Common myeloid progenitor, CD34-positive (primary cell): ENCODE data around the gene ANKRD55.
"Not testable (repeated sequence)": the region's sequence is repeated elsewhere in the genome, so short reads cannot be mapped to it uniquely, and the experiment has no call there.

Experiments used
- CTCF ChIA-PET: fragments of 350-600 bp; sonication (Branson Sonifier 250); formaldehyde crosslinking; loops from one replicate; lab custom pipeline; 2021; ENCODE audit warnings: antibody characterized with exemption; lab: Charles Lee
- POLR2A ChIA-PET: fragments of 350-600 bp; sonication (Branson Sonifier 250); formaldehyde crosslinking; loops from one replicate; lab custom pipeline; 2021; ENCODE audit warnings: antibody characterized with exemption; lab: Charles Lee
- DNase-seq, 3 donors: peaks; one replicate each; pipeline versions ENCODE4 v3.0.0 to v3.0.0-alpha.2; 2013
- H3K27ac ChIP-seq, 2 experiments: 1 replicate in 1 of 2; 2 replicates in 1 of 2; pipeline ENCODE4 v1.7.0; 2013; ENCODE audit warnings: inconsistent platforms in 2 of 2, low read length in 2 of 2, mild to moderate bottlenecking in 2 of 2, low read depth in 1 of 2, moderate library complexity in 1 of 2; ENCODE audit not compliant: severe bottlenecking in 2 of 2, insufficient read depth in 1 of 2, poor library complexity in 1 of 2
- H3K27me3 ChIP-seq, 5 experiments: replicated peaks in 2 of 5; 1 replicate in 3 of 5; 2 replicates in 2 of 5; pipeline versions ENCODE4 v1.6.1 to v1.7.0; 2013; ENCODE audit warnings: low read length in 4 of 5, mild to moderate bottlenecking in 2 of 5, moderate library complexity in 2 of 5, inconsistent platforms in 1 of 5; ENCODE audit not compliant: insufficient read depth in 5 of 5, control insufficient read depth in 4 of 5
- H3K36me3 ChIP-seq, 4 experiments: 1 replicate in 2 of 4; 2 replicates in 2 of 4; pipeline versions ENCODE4 v1.6.1 to v1.7.0; 2013; ENCODE audit warnings: low read length in 3 of 4, control low read depth in 1 of 4, mild to moderate bottlenecking in 1 of 4; ENCODE audit not compliant: control insufficient read depth in 4 of 4, insufficient read depth in 4 of 4
- H3K4me1 ChIP-seq, 4 experiments: 1 replicate in 3 of 4; 2 replicates in 1 of 4; pipeline versions ENCODE4 v1.6.1 to v1.7.1; 2013; ENCODE audit warnings: low read length in 3 of 4, mild to moderate bottlenecking in 3 of 4, control low read depth in 1 of 4, inconsistent platforms in 1 of 4, moderate library complexity in 1 of 4; ENCODE audit not compliant: control insufficient read depth in 4 of 4, insufficient read depth in 4 of 4; ENCODE audit errors: control extremely low read depth in 1 of 4
- H3K4me3 ChIP-seq, 7 experiments: 1 replicate in 4 of 7; 2 replicates in 3 of 7; pipeline versions ENCODE4 v1.5.1 to v1.7.0; 2013; ENCODE audit warnings: mild to moderate bottlenecking in 7 of 7, low read length in 6 of 7, moderate library complexity in 6 of 7, inconsistent platforms in 2 of 7, low read depth in 2 of 7, control low read depth in 1 of 7; ENCODE audit not compliant: insufficient read depth in 4 of 7, control insufficient read depth in 1 of 7; ENCODE audit errors: extremely low read depth in 1 of 7
- H3K9me3 ChIP-seq, 5 experiments: 1 replicate in 4 of 5; 2 replicates in 1 of 5; pipeline versions ENCODE4 v1.6.1 to v1.7.1; 2013; ENCODE audit warnings: low read length in 4 of 5, mild to moderate bottlenecking in 2 of 5, inconsistent platforms in 1 of 5, low read depth in 1 of 5, moderate library complexity in 1 of 5; ENCODE audit not compliant: control insufficient read depth in 4 of 5, insufficient read depth in 2 of 5; ENCODE audit errors: control extremely low read depth in 1 of 5
- WGBS: methylation state at CpG from one replicate; pipeline ENCODE4 v1.1.5; 2013; ENCODE audit not compliant: insufficient coverage; 5-methylcytosine and 5-hydroxymethylcytosine counted together

ANKRD55 gene

DNA sequence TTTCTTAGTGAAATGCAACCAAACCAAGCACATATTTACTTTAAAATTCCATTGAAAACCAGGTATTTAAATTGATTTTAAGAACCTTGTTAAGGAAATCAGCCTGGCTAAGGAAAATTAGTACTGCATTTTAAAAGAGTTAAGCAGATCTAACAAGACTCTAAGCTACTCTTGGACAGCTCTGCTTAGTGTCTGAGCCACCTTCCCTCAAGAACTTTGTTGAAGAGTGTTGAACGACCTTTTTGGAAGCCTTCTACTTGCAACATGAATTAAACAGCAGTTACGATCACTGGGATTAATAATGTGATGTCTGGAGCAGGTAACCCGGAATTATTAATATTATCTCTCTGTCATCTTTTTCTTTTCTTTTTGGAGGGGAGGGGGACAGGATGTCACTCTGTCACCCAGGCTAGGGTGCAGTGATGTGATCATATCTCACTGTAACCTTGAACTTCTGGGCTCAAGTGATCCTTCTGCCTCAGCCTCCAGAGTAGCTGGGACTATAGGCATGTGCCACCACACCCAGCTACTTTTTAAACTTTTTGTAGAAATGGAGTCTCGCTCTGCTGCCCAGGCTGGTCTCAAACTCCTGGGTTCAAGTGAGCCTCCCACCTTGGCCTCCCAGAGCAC, 74.7 kb downstream of the ANKRD55 start:
- Histone ChIP-seq H3K9me3 (no peaks in the 10 kb centered on the region), H3K4me3 (no peak overlapping the region), H3K36me3 (no peaks in the 10 kb centered on the region), H3K4me1 (peaks cover 29 to 76% (median 38%) of the 10 kb centered on the region in 4 experiments), H3K27ac (no peak overlapping the region), H3K27me3 (peaks cover 0 to 2% (median 0%) of the 10 kb centered on the region in 5 experiments)
- WGBS, result 100% methylated on average over 1 of the region's 4 CpGs
- no peak for DNase-seq
- ChIA-PET POLR2A (no interaction called here), CTCF (no interaction called here)

DNA sequence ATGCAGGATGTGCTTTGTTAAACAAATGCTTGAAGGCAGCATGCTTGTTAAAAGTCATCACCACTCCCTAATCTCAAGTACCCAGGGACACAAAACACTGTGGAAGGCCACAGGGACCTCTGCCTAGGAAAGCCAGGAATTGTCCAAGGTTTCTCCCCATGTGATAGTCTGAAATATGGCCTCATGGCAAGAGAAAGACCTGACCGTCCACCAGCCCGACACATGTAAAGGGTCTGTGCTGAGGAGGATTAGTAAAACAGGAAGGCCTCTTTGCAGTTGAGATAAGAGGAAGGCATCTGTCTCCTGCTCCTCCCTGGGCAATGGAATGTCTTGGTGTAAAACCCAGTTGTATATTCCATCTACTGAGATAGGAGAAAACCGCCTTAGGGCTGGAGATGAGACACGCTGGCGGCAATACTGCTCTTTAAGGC, 75.9 kb downstream of the ANKRD55 start:
- DNase-seq, result peak in 1 of 3 donors; percentile 21
- POLR2A ChIA-PET, H3K36me3 ChIP-seq, H3K4me3 ChIP-seq, H3K27ac ChIP-seq, H3K9me3 ChIP-seq, CTCF ChIA-PET, H3K27me3 ChIP-seq: not testable (repeated sequence)
- H3K4me1 ChIP-seq, result peaks cover 32 to 81% (median 41%) of the 10 kb centered on the region in 4 experiments
- 89% methylated on average over 3 of the region's 5 CpGs for WGBS

DNA sequence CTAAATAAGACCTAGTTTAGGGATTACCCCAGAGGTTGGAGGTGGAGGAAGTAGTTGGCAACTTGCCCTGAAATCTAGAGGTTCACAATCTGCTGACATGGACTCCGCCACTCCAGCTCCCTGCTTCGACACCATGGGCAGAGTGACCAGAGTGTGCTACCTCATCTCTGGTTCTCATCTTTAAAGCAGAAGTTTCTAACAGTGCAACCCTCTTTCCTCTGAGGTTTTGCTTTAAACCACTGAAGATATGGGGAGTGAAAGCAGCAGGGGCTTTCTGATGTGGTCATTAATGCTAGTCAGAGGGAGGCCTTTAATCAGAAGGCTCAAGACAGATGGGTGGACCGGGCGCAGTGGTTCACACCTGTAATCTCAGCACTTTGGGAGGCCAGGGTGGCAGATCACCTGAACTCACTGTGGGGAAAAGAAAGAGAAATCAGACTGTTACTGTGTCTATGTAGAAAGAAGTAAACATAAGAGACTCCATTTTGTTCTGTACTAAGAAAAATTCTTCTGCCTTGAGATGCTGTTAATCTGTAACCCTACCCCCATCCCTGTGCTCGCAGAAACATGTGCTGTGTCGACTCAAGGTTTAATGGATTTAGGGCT, 76.4 kb downstream of the ANKRD55 start:
- H3K4me3 ChIP-seq, H3K27me3 ChIP-seq, H3K27ac ChIP-seq, H3K9me3 ChIP-seq, H3K36me3 ChIP-seq: not testable (repeated sequence)
- POLR2A ChIA-PET, result interaction anchor here (0.5 to 0.6 kb wide), 2 partner anchors 382 to 491 kb away, joined by 3 to 4 read pairs; no protein-coding TSS in a partner anchor
- CTCF ChIA-PET, result interaction anchor here (1.5 kb wide), 1 partner anchor 45 kb away, joined by 5 read pairs; no protein-coding TSS in a partner anchor
- WGBS, result 41% methylated on average over 4 of the region's 6 CpGs
- H3K4me1 ChIP-seq, result peaks cover 29 to 80% (median 37%) of the 10 kb centered on the region in 4 experiments
- DNase-seq, result peak; percentile 29 to 88 (median 87)

DNA sequence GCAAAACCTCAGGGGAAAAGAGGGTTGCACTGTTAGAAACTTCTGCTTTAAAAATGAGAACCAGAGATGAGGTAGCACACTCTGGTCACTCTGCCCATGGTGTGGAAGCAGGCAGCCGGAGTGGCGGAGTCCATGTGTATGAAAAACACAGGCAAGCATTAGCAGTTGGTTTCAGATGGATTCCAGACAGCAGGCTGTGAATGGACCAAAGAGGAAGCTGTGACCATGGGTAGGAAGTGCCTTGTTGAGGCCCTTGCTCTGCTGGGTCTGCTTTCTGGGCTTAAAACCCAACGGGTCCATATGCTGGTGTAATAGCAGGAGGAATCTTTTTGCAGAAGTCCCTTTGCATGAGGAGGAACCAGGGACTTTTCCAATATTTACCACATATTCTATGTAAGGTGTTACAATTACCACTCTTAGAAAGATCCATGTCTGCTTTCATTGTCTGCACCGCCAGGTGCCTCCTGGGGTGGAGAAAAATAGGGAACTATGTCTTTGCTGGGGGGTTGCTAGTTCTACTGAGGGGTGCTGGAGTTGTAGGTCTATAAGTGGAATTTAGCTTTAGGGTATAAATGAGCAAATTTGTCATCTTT, 77.0 kb downstream of the ANKRD55 start:
- 30% methylated on average over 4 of the region's 4 CpGs for WGBS
- H3K4me1 ChIP-seq, result peaks cover 25 to 74% (median 34%) of the 10 kb centered on the region in 4 experiments
- no peaks in the 10 kb centered on the region for H3K36me3 ChIP-seq
- DNase-seq, result peak; percentile 31 to 86 (median 80)
- H3K27ac ChIP-seq, result no peak overlapping the region
- H3K4me3 ChIP-seq, result peak overlapping the region in 2 of 7 experiments; percentile 23 to 28
- ChIA-PET CTCF (interaction anchor here (1.5 kb wide), 1 partner anchor 46 kb away, joined by 5 read pairs; no protein-coding TSS in a partner anchor), POLR2A (interaction anchor here (0.5 to 0.6 kb wide), 3 partner anchors 38 to 490 kb away, joined by 3 to 4 read pairs (median 3); no protein-coding TSS in a partner anchor)
- H3K27me3 ChIP-seq, result no peaks in the 10 kb centered on the region
- no peaks in the 10 kb centered on the region for H3K9me3 ChIP-seq

DNA sequence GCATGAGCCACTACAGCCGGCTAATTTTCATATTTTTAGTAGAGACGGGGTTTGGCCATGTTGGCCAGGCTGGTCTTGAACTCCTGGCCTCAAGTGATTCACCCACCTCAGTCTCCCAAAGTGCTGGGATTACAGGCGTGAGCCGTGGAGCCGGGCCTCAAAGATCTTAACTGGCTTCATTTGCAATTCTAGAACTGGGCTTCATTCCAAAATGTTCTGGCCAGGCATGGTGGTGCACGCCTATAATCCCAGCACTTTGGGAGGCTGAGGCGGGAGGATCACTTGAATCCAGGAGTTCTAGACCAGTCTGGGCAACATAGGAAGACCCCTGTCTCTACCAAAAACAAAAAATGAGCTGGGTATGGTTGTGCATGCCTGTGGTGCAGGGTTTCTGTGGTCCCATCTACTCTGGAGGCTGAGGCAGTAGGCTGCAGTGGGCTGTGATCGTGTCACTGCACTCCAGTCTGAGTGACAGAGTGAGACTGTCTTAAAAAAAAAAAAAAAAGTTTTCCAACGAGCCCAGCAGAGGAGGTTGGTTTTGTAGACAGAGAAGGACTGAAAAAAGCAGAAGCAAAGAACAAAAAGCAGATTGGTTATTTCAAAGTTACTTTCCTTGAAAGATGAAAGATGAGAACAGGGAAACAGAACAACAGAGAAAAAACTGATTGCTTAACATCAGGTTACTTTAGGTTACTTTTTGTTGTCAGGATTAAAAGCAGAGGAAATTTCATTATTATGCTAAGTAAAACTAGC, 78.2 kb downstream of the ANKRD55 start:
- CTCF ChIA-PET, result interaction anchor here (1.5 kb wide), 1 partner anchor 47 kb away, joined by 5 read pairs; no protein-coding TSS in a partner anchor

DNA sequence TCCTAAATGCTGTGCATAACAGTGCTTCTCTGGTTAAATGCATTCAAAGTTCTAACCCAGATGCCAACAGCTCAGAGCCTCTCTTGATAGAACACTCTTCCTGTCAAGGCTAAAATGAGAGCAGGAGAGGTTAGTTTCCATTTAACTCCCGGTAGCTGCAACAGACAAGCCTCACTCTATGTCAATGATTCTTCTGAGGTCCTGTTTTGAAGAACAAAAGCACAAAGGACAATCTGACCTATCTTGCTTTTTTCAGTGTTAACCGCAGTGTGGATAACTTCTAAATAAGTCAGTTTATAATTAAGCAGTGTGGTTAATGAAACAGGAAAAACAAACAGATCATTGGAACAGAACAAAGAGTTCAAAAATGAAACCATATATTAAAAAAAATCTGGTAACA, 80.7 kb downstream of the ANKRD55 start:
- CTCF ChIA-PET, result interaction anchor here (1.1 to 1.2 kb wide), 2 partner anchors 8 to 13 kb away, joined by 3 read pairs; no protein-coding TSS in a partner anchor
- POLR2A ChIA-PET, result no interaction called here
- DNase-seq, result peak in 1 of 3 donors; percentile 13

More for the DNA sequence above, 78.2 kb downstream of the ANKRD55 start:
- 77% methylated on average over 8 of the region's 9 CpGs for WGBS
- DNase-seq, result peak in 2 of 3 donors; percentile 65 to 72
- Histone ChIP-seq H3K9me3 (no peaks in the 10 kb centered on the region), H3K36me3 (no peaks in the 10 kb centered on the region), H3K27me3 (no peaks in the 10 kb centered on the region), H3K4me1 (peaks cover 25 to 63% (median 33%) of the 10 kb centered on the region in 4 experiments), H3K4me3 (no peak overlapping the region), H3K27ac (no peak overlapping the region)
- POLR2A ChIA-PET, result no interaction called here

More for the DNA sequence above, 80.7 kb downstream of the ANKRD55 start:
- Histone ChIP-seq H3K36me3 (no peaks in the 10 kb centered on the region), H3K27me3 (no peaks in the 10 kb centered on the region), H3K4me1 (peaks cover 34 to 59% (median 42%) of the 10 kb centered on the region in 4 experiments), H3K27ac (no peak overlapping the region), H3K9me3 (no peaks in the 10 kb centered on the region), H3K4me3 (no peak overlapping the region)
- 8% methylated on average over 1 of the region's 2 CpGs for WGBS
